Globus pallidus (tissue), 1 donor: ENCODE measurements around the gene LAMB4.

ENCODE experiments used
- DNase-seq: peaks from one replicate; pipeline ENCODE4 v3.0.0-alpha.2; 2015; ENCODE audit warnings: low spot score

The LAMB4 gene

DNA sequence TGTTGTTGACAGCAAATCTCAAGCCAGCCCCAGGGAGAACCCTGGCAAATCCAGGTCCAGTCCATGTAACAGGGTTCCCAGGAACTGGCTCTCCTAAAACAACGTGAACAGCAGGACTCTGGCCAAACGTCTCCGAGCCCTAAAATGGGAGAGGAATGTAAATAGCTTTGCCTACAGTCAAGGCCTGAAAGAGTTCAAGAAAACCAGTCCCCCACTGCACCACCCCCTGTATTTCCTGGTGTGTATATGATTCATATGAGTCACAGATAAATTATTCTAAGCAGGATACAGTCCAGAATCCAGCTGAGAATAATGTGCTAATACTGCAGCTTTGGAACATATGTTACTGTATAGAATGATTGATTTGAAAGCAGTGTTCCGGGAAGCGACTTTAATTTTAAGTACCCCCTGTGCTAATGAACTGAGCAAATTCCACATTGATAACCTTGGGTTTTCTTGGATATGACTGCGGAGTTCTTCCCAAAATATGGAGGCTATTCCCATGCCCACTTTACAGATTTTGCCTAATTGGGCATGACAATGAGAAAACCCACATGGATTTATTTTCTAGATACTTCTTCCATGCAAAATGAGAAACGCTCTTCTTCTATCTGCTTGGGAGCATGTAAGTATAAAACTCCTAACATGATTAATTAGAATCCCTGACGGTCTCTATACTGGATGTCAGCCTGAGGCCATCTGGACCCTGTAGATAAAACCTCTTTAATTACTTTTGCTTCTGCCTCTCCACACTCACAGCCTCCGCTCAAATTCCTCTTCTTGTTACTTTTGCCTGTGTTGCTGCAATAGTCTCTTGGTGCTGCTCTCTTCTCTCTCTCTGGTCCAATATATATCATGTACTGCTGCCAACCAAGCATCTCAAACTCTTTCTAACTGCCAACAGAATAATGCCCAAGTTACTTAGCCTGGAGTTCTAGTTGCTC lies 50.2 kb downstream of the LAMB4 start:
- DNase-seq: no peak

DNA sequence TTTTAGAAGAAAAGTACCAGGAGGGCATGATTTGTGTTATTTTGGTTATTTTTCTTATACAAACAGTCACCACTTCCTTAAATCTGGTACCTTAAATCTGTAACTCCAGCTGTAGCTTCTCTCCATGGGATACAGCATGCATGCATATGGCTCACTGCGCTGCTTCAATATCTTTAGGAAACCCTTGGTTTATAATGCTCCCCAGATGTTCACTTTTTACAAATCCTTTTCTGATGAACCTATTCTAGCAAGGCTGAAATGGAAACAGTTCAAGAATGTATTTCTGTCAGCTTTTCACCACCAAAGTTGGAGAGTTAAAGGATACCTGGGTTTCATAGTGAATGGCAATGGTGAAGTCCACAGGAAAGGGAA lies 50.9 kb downstream of the LAMB4 start:
- DNase-seq: no peak

DNA sequence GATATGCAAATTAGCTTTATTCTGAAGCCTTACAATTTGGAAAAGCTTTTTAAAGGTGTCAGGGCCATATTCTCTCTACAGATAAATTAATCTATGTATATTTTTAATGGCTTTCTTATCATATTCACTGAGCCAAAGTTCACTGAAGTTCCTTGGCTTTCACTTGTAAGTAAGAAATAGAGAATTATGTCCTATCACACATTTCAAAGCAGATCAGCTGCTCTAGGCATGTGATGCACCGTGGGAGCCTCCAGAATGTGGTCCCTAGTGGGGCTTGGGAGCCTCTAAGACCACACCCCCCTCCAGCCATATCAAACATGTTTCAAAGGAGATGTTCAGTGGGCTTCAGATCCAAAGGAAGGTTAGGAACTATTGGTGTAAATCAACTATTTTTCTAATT lies 51.5 kb downstream of the LAMB4 start:
- DNase-seq: no peak

DNA sequence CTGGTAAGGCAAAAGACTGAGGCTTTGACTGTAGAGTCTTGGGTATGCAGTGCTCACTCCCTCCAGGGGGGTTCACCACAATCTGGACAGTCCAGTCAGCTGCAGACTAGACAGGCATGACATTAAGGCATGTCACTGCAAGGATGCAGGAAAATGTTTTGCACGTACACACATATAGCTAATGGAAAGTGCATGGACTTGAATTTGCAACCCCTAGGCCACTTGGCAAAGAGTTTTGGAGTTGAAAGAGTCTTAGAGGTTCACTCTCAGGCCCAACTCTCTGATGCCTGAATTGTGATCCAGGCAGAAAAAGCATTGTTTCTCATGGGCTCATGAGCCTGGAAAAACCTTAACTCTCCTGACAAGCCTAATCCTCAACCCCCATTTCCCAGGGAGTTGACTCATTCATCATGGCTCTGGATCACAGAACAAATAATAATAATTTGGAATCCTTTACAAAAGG lies 51.9 kb downstream of the LAMB4 start:
- DNase-seq: no peak

DNA sequence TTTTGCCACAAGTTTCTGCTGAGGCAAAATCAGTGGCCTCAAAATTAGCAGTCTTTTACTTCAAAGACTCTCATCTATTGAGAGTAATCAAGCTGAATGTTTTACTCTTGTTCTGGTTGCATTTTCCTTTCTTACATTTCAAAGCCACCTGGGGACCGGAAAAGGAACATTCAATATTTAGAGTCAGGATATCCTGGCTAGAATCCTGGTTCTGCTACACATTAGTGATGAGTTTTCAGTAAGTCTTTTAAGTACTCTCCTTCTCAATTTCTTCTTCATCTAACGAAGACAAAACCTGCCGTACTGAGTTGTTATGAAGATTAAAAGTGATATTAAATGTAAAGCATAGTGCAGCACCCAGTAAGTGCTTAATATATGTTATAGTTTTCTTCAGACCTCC lies 52.5 kb downstream of the LAMB4 start:
- DNase-seq: no peak

DNA sequence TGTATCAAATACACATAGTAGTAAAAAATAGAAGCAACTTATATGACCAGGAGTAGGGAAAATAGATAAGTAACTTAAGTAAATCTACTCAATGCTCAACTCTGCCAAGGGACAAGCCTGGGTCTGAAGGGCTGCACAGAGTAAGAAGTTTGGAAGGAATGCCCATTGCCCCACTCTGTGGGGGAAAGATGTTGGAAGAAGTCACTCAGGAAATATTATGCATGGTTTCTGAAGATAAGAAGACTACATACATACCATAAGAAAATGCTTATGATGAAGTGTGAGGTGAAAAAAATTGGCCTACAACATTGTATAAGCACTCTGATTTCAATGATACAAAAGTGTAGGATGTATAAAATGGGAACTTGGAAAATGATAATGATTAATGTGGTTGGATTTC lies 54.0 kb downstream of the LAMB4 start:
- no peak for DNase-seq

DNA sequence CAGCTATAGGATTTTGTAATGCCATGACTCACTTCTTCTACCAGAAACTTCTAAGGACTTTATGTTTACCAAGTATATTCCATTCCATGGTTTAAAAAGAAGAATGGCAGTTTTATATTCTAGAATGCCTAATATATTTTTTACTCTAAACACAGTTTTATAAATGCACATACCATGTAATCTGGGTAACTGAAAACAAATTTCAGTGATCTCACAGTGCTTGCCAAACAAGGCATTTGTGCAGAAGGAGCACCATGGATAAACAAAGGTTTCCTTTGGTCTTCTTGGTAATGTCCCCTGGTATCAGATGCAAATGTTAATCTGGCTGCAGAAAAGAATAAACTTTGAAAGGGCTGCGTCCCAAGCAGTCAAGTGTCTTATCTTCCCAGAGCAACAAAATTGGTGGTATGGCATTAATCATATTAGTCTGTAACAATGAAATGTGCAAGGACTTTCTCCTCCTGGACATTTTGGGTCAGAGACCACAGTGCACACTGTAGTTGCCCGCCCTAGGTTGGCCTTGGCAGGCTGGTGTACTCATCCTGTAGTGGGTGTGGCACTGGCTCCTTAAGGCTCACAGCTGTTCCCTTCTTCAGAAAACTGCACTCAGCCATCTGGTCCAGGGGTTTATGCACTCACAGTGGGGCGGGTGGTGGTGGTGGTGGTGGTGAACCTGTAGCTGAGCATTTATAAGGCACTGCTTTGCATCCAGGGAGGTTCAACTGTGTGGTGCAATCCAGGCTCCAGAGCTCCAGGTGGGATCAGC lies 56.7 kb downstream of the LAMB4 start:
- DNase-seq: no peak

DNA sequence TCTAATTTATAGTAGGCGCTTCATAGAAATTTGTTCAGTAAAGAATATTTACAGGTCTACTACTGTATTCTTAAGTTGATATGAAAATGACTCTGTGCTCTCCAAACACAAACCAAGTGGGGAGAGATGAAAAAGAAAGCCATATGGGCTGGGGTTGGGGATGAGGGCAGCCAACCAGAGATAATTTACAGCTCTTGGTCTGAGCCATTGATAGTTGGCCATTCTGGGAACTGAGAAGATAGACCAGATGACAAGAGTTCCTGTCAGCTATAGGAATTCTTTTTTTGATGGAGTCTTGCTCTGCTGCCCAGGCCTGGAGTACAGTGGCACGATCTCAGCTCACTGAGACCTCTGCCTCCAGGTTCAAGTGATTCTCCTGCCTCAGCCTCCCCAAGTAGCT lies 57.4 kb downstream of the LAMB4 start:
- DNase-seq: no peak

DNA sequence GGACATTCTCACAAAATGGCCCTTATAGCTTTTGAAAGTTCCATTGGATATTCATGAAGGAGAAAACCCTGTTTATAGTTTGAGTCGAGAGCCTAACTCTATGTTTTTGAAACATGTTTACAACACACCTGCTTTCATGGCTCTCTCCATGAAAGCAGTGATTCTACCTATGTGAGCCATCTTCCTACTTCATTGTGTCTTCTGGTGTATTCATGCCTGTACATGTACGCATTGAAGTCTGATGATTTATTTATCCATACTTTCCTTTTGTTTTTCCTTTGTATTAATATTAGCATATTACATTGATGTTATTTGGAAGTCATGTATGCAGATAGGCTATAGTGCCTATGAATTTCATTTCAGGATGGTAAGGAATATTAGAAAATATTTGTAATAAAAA lies 58.0 kb downstream of the LAMB4 start:
- DNase-seq: no peak

DNA sequence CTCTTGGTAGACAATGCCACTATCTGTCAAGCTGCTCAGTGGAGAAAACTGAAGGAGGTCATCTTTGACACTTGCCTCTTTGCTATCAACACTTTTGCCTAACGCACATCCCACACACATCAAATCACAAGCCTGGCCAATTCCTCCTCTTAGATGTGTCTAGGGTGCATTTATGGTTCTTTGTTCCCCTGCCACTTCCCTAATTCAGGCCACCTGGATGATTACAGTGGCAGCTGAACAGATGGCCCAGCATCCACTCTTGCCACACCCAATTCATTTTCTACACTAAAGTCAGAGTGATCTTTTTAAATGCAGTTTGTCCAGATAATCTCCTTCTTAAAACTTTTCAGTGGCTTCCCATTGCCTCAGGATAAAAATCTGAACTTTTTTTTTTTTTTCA lies 58.6 kb downstream of the LAMB4 start:
- DNase-seq: no peak

DNA sequence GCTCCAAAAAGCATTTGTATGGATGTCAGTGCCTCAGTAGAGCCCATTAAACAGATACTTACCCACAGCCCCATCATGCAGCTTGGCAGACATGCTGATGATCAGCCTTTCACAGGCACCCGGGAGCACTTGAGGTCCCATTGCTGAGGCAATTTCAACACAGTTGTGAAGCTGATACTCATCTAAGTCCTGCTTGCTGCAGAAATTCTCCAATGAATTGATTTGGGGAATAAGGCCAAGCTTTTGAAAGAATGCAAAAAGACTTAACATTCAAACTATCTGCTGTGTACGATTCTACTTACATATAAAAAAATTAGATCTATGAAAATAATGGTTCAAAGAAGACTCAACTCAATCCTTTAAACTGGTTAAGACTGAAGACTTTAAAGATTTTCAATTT lies 60.5 kb downstream of the LAMB4 start:
- no peak for DNase-seq

DNA sequence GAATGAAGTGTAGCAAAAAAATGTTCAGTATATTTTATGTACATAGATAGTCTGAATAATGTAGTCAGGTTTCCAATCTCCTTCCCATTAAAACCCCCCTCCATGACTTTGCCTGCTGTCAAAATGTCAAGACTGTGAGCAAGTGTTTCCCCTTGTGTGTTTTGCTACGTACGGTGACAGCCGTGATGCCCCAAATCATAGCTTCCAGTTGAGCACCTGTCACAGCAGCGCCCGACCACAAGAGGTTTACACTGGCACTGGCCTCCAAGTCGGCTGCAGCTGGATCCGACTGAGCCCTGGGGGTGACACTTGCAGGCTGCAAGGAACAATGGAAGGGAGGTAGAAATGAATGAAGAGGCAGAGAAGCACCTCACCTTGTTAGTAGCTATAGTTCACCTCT lies 62.3 kb downstream of the LAMB4 start:
- no peak for DNase-seq

DNA sequence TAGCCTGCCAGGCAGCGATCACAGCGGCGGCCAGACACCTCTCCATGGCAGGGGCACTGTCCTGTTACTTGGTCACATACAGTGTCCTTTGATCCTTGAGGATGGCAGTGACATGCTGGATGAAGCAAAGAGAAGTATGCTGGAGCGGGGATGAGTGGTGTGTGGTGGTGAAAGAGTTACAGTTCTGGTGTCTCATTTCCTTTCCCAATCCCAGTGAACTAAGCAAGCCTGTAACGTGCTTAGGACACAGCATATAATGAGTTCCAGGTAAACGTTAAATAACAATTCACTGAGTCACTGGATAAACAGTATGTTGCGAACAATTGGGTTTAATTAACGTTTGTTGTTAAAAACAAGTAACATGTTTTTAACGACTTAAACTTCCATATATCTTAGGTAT lies 63.7 kb downstream of the LAMB4 start:
- DNase-seq: no peak

DNA sequence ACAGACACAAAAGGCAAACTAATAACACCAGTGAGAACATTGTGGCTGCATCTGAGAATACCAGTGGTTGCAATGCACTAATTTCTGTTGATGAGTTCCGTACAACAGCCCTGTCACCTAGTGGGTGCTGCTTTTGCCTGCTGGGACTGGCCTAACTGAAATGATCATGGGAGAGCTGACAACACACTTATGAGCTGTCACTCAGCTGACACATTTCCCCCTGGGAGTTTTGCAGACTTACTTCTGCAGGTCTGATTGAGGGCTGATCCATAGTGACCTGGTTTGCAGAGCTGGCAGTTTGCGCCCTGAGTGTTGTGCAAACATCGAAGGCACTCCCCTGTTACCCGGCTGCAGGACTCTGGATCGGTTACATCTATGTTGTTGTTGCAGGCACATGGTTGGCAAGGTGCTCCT lies 66.6 kb downstream of the LAMB4 start:
- no peak for DNase-seq

DNA sequence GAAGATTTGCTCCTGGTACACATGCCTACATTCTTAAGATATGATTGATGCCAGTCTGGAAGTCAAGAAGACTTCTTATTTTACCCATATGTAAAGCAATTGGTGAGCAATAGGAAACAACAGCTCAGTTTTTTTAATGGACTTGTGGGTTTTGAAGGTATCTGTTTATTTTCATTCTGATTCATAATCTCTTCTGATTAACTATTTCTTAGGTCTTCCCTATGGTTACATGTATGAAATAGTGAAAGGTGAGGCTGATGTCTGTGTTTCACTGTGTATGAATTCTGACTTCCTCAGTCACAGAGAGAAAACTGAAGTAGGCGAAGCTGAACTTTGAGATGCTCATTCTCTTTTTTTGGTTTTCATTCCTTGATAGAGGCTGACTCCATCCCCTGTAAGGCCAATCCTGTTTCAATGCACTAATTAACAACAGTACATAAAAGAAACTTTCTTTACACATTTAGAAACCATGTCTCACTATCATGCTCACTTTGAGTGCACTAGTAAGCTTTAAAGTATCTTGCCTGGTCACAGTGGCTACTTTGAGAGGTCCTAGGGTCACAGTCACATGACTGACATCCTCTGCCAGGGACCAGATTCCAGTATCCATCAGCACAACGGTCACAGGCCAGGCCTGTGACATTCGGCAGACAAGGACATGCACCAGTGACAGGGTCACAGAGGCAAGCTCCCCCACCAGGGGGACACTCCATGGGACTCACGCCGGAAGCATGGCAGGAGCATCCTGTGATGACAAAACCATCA lies 67.7 kb downstream of the LAMB4 start:
- DNase-seq: no peak

DNA sequence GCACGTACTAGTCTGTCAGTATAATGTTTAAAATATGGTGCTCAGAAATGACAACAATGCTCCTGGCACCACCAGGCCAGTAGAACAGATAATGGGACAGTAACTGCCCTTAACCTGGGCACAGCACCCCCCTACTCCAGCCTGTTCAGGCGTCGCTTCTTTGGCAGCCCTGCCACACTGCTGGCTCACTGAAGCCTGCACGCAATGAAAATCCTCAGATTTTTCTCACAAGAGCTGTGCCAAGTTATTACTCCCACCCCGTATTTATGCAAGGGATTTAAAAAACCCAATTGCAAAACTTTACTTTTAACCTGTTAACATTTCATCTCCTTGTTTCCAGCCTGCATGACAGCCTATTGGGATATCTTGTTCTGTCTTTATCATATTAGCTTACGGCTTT lies 70.6 kb downstream of the LAMB4 start:
- no peak for DNase-seq

DNA sequence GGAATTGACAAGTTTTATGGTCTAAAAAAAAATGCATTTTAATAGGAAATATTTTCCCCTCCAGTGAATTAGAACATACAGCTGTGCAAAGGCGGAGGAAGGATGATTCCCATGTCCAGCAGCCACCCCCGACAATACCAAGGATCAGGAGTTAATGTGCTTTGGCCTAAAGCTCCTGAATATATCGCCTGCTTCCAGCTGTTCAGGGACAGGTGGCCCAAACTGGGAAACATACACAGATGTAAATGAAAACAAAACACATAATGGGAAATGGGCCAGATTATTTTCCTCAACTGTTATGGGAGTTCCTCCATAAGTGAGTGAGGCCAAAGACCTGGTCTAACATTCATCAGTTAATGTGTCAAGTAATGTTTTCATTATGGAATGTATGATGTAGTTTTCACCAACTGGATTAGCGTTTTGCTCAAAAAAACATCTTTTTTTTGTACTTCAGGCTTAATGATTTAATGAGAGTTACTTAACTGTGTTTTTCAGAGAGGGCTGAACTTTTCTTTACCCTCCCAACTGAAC lies 72.1 kb downstream of the LAMB4 start:
- DNase-seq: no peak

DNA sequence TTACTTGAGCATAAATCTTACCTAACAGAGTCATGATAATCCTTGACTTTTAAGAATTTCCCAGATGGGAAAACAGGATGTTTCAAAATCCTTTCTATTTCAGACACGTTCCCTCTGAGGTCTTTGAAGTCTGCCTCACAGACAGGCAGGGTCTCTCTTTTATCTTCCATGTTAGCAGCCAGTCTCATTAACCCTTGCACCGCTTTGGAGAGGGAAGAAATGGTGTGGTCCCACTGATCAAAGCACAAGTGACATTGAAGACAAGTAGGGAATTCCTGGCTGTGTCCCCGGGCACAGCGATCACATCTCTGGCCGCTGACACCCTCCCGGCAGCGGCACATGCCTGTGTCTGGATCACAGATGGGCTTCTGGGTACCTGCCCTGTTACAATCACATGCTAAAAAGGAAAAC lies 74.5 kb downstream of the LAMB4 start:
- no peak for DNase-seq

DNA sequence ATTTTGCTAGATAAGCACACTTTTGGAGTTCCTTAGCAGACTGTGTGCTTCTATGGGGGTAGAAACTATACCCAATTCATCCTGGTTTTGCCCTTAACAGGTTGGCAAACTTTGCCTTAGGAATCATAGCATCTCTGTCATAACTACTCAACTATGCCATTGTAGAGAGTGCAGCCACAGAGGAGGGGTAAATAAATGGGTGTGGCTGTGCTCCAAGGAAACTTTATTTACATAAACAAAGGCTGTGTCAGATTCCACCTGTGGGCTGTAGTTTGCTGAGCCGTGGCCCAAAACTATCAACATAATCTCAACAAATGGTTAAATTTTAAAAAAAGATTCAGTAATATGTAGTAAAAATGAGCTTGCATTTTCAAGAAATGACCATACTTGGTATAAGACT lies 75.6 kb downstream of the LAMB4 start:
- DNase-seq: no peak

DNA sequence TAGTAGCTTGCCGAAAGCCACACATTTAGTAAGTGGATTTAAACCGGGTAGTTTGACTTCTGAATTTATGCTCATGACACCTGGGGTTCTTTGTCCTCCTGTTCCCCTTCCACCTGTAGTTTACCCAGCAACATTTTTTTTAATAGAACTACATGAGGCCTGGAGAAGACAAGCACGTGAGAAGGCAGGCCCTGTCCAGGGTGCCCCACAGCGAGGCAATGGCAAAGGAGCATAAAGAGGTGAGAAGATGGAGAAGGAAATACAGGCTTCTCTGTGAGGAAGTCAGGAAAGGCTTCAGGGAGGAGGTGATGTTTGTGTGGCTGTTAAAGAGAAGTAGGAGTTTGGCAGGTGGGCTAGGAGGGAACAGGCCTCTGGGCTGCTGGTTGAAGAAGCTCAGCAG lies 76.9 kb downstream of the LAMB4 start:
- DNase-seq: no peak

DNA sequence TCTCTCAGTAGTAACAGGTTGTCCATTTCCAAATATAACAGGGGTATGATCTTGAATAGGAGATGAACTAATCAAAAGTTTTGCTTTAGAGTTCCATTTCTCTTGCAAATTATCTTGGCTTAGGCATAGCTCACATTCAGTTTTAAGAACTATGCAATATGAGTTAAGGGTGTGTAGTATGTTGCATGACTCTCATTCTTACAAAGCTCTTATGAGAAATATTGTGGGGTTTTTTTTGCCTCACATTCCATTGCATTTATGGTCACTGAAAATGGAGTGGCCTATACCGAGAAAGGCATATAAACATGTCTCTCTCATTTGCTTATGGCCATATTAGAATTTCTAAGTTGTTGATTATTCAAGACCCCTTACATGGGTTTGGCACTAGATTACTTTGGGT lies 78.7 kb downstream of the LAMB4 start:
- no peak for DNase-seq

DNA sequence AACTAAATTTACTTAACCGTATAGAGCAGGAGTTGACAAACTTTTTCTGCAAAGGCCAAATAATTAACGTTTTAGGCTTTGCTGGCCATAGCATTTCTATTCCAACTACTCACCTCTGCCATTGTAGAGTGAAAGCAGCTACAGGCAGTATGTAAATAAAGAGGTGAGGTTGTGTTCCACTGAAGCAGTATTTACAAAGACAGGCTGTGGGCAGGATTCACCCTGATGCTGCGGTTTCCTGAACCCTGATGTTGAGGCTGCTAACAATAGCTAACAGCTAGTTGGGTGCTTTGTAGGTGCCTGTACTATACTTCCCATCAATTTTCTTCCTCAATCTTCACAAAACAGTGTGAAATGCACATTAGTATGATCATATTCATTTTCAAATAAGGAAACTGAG lies 80.2 kb downstream of the LAMB4 start:
- no peak for DNase-seq
